A673 (cell line): ENCODE data around the gene SPNS2. TPM values are rescaled to one million over a fixed set of nuclear protein-coding genes. Genes with fewer than 3 reads are reported as not detected.

Experiments used
- BruUV-seq: library from RNA; stranded (reverse); fragments of 400-500 nt; replicated peaks from 2 replicates; lab custom pipeline; 2021; lab: Mats Ljungman, UMichigan
- CTCF ChIA-PET: fragments of 300-600 bp; sonication (Branson Sonifier 250); formaldehyde crosslinking; loops from one replicate; lab custom pipeline; 2022; ENCODE audit warnings: antibody characterized with exemption; lab: Charles Lee
- POLR2A ChIA-PET: fragments of 300-600 bp; sonication (Branson Sonifier 250); formaldehyde crosslinking; loops from one replicate; lab custom pipeline; 2022; ENCODE audit warnings: antibody characterized with exemption; ENCODE audit not compliant: low non-redundant PET; lab: Charles Lee
- DNase-seq: peaks from one replicate; pipeline ENCODE4 v3.0.0-alpha.2; 2015; ENCODE audit warnings: low spot score
- H3K27ac ChIP-seq: fragments of 200-600 bp; sonication (generic); 2 replicates; pipeline ENCODE4 v1.5.1; 2016; ENCODE audit warnings: mixed run types, low read depth, mild to moderate bottlenecking, mixed read lengths, antibody characterized with exemption, low read length; ENCODE audit not compliant: poor library complexity, severe bottlenecking
- H3K27me3 ChIP-seq: fragments of 200-600 bp; sonication (generic); replicated peaks from 2 replicates; pipeline ENCODE4 v1.6.1; 2017; ENCODE audit warnings: mixed run types, low read depth, mild to moderate bottlenecking, mixed read lengths, antibody characterized with exemption, low read length; ENCODE audit not compliant: insufficient read depth, poor library complexity
- H3K36me3 ChIP-seq: fragments of 200-600 bp; sonication (generic); 2 replicates; pipeline ENCODE4 v1.6.1; 2016; ENCODE audit warnings: mixed run types, mild to moderate bottlenecking, mixed read lengths, antibody characterized with exemption, low read length; ENCODE audit not compliant: insufficient read depth, poor library complexity, severe bottlenecking
- H3K4me1 ChIP-seq: fragments of 200-600 bp; sonication (generic); 2 replicates; pipeline ENCODE4 v1.6.1; 2017; ENCODE audit warnings: mixed run types, mild to moderate bottlenecking, mixed read lengths, antibody characterized with exemption, low read length; ENCODE audit not compliant: insufficient read depth, poor library complexity, severe bottlenecking
- H3K4me3 ChIP-seq: fragments of 200-600 bp; sonication (generic); 2 replicates; pipeline ENCODE4 v1.5.1; 2016; ENCODE audit warnings: low read depth, mixed run types, mild to moderate bottlenecking, mixed read lengths, low read length; ENCODE audit not compliant: poor library complexity, severe bottlenecking
- H3K9me3 ChIP-seq: fragments of 200-600 bp; sonication (generic); 2 replicates; pipeline ENCODE4 v1.6.1; 2016; ENCODE audit warnings: mixed run types, low read depth, mild to moderate bottlenecking, mixed read lengths, antibody characterized with exemption, low read length; ENCODE audit not compliant: poor library complexity, severe bottlenecking
- CTCF ChIP-seq: fragments of 300-800, 200-600 bp; sonication (generic); conservative IDR thresholded peaks from 2 replicates; pipeline ENCODE4 v1.5.1; 2017; ENCODE audit warnings: low read depth, mild to moderate bottlenecking, antibody characterized with exemption, low read length, moderate library complexity, mixed read lengths
- EZH2 ChIP-seq: fragments of 200-600 bp; sonication (generic); IDR thresholded peaks from 2 replicates; pipeline ENCODE4 v1.6.1; 2017; ENCODE audit warnings: borderline replicate concordance, low read depth, mild to moderate bottlenecking, mixed read lengths, antibody characterized with exemption, low read length; ENCODE audit not compliant: poor library complexity, severe bottlenecking
- intact Hi-C: fragments of 100-400 bp; cut with micrococcal nuclease; formaldehyde crosslinking; loops from one replicate; pipeline ENCODE4 v1.10.0; 2022; ENCODE audit not compliant: unreplicated experiment
- total RNA-seq: library from RNA; stranded (reverse); gene quantifications from 2 replicates; pipeline ENCODE4 v1.2.3, GENCODE V29; 2021

Gene SPNS2
- total RNA-seq, 1 experiment from 2014 or later: not detected

- POLR2A ChIA-PET: no interaction called here
- H3K27ac ChIP-seq: no peak overlapping the region
- intact Hi-C loops: no loop called here
Measured at GRCh38 chr17:4519361-4519788, 20.7 kb downstream of the SPNS2 start.

DNA sequence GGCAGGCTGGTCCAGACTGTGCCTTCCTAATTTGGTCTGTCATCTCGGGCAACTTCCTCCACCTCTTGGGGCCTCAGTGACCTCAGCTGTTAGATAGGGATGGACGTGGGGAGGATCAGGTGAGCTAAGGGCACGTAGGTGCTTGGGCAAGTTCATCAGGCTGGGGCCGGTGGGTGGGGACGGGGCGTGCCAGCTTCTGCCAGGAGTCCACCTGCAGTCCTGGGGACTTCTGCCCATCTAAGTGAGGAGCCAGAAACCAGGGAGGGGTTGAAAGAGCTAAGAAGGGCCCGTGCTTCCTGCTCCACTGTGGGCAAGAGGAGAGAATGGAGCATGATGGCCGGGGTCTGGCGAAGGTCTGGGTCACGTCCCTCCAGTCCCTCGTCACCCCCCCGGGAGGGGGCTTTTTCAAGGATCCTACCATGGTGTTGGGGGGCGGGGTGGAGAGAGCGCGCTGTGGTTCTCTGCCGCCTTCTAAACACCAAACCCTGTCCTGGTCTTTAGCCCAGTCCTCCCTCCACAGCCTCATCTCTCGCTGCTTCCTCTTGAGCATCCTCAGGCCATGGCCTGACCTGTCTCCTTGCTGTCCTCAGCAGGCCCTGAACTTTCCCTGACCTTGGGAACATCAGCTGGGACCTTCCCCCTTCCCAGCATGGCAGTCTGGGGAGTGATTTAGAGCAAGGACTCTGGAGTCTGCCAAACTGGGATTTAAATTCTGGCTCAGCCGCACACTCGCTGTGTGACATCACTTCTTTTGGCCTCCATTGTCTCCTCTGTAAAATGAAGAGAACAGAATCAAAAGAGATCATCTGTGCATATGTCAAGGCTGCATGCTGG lies 21.6 kb downstream of the SPNS2 start:
- Histone ChIP-seq H3K27me3 (no peaks in the 10 kb centered on the region), H3K4me3 (no peak overlapping the region), H3K4me1 (no peaks in the 10 kb centered on the region), H3K36me3 (no peaks in the 10 kb centered on the region), H3K27ac (no peak overlapping the region), H3K9me3 (no peaks in the 10 kb centered on the region)
- TF ChIP-seq EZH2 (no peak), CTCF (no peak)
- intact Hi-C loops: no loop called here
- no peak for DNase-seq
- ChIA-PET POLR2A (no interaction called here), CTCF (no interaction called here)
- BruUV-seq: no TSS peak

More at GRCh38 chr17:4519361-4519788, 20.7 kb downstream of the SPNS2 start:
- TF ChIP-seq CTCF (no peak), EZH2 (no peak)
- no TSS peak for BruUV-seq
- Histone ChIP-seq H3K4me3 (no peak overlapping the region), H3K27me3 (no peaks in the 10 kb centered on the region), H3K9me3 (no peaks in the 10 kb centered on the region), H3K4me1 (no peaks in the 10 kb centered on the region), H3K36me3 (no peaks in the 10 kb centered on the region)
- CTCF ChIA-PET: interaction anchor here (0.6 kb wide), 1 partner anchor 46 kb away, joined by 3 read pairs; no protein-coding TSS in a partner anchor
- DNase-seq: no peak

DNA sequence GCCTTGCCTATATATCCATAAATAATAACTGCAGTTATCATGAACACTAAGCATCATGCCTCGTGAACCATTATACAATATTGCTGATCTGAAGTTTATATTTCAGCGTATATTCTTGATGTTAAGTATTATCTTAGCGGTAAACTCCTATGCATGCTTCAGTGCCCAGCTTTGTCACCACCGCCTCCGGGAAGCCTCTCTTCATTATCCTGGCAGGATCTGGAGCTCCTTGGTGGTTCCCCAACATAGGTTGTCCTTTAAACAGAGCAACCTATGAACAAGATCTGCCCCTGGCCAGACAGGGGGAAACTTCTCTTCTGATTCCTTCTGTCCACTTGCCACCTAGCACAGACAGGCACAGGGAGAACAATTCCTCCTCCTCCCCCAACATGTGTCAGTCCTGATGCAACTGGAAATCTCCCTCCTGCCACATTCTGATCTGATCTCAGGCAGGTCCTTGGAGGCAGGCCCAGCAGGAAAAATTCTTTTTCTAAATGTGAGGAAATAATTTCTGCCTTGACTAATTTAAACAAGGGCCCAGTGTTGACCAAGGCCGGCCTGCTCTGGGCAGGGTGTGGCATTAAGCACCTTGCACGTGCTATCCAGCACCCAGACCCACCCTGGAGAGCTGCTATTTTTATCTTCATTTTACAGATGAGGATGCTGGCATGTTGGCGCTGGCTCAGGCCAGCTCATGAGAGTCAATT lies 22.4 kb downstream of the SPNS2 start:
- DNase-seq: no peak
- POLR2A ChIA-PET: no interaction called here
- Histone ChIP-seq H3K27me3 (no peaks in the 10 kb centered on the region), H3K4me1 (no peaks in the 10 kb centered on the region), H3K4me3 (no peak overlapping the region), H3K9me3 (no peaks in the 10 kb centered on the region), H3K36me3 (no peaks in the 10 kb centered on the region), H3K27ac (no peak overlapping the region)
- intact Hi-C loops: no loop called here
- BruUV-seq: no TSS peak
- no peak for TF ChIP-seq CTCF
- TF ChIP-seq EZH2: no peak
- CTCF ChIA-PET: no interaction called here
